Hematopoietic multipotent progenitor cell treated with erythropoietin and hydrocortisone succinate and interleukin-3 and kit ligand, for 4 days (in vitro differentiated cells): ENCODE data around the gene MYOD1.

ENCODE experiments used
- DNase-seq: peaks from one replicate; pipeline ENCODE4 v3.0.0-alpha.2; 2015

Gene MYOD1

GRCh38 chr11:17703951-17704350, 15.4 kb upstream of the MYOD1 start:
- DNase-seq = peak; percentile 37

- no peak for DNase-seq
Measured at GRCh38 chr11:17707830-17708229, 11.5 kb upstream of the MYOD1 start.

- DNase-seq = no peak
Measured at GRCh38 chr11:17711836-17712235, 7.5 kb upstream of the MYOD1 start.

- no peak for DNase-seq
Measured at GRCh38 chr11:17713851-17714250, 5.5 kb upstream of the MYOD1 start.

- no peak for DNase-seq
Measured at GRCh38 chr11:17714356-17714854, 5.0 kb upstream of the MYOD1 start.

- no peak for DNase-seq
Measured at GRCh38 chr11:17714870-17715269, 4.5 kb upstream of the MYOD1 start.

- no peak for DNase-seq
Measured at GRCh38 chr11:17716807-17717206, 2.6 kb upstream of the MYOD1 start.

GRCh38 chr11:17718015-17718414, 1.4 kb upstream of the MYOD1 start:
- DNase-seq = no peak

GRCh38 chr11:17718510-17718962, 835 bp upstream of the MYOD1 start:
- DNase-seq = no peak

GRCh38 chr11:17719938-17720795, 796 bp downstream of the MYOD1 start:
- DNase-seq = peak; percentile 60

- DNase-seq = no peak
Measured at GRCh38 chr11:17720796-17721171, 1.4 kb downstream of the MYOD1 start.

GRCh38 chr11:17721242-17721999, 2.0 kb downstream of the MYOD1 start:
- DNase-seq = no peak

- DNase-seq = peak; percentile 46
Measured at GRCh38 chr11:17722000-17722643, 2.8 kb downstream of the MYOD1 start.

GRCh38 chr11:17724020-17724908, 4.9 kb downstream of the MYOD1 start:
- no peak for DNase-seq

- no peak for DNase-seq
Measured at GRCh38 chr11:17725174-17725573, 5.8 kb downstream of the MYOD1 start.

GRCh38 chr11:17730137-17730536, 10.8 kb downstream of the MYOD1 start:
- no peak for DNase-seq

- DNase-seq = peak; percentile 86
Measured at GRCh38 chr11:17730608-17731462, 11.5 kb downstream of the MYOD1 start.

- no peak for DNase-seq
Measured at GRCh38 chr11:17733261-17733660, 13.9 kb downstream of the MYOD1 start.

GRCh38 chr11:17734418-17734911, 15.1 kb downstream of the MYOD1 start, which contains the start of gene KCNC1:
Gene KCNC1, plus strand, starts transcription at chr11:17734781. Its CDS starts 1,222 bp downstream, at chr11:17736003.
- DNase-seq = peak; percentile 35

GRCh38 chr11:17734986-17735817, 15.8 kb downstream of the MYOD1 start:
- DNase-seq = peak; percentile 87
